WTC11 (cell line): ENCODE results near the gene SLC15A5.

ENCODE experiments used
- ATF1 ChIP-seq: sonication (generic); formaldehyde crosslinking; IDR thresholded peaks from 2 replicates; pipeline ENCODE4 v1.8.1; 2023; ENCODE audit warnings: mild to moderate bottlenecking, moderate library complexity, missing genetic modification reagents
- NR3C1 ChIP-seq: sonication (generic); formaldehyde crosslinking; conservative IDR thresholded peaks from 2 replicates; pipeline ENCODE4 v1.8.1; 2023; ENCODE audit warnings: low read depth, mild to moderate bottlenecking, missing genetic modification reagents
- TCF7 ChIP-seq: sonication (generic); formaldehyde crosslinking; IDR thresholded peaks from 2 replicates; pipeline ENCODE4 v1.8.0; 2022; ENCODE audit warnings: mild to moderate bottlenecking, low read depth, missing genetic modification reagents, moderate library complexity
- ZNF121 ChIP-seq: sonication (generic); formaldehyde crosslinking; IDR thresholded peaks from 2 replicates; pipeline ENCODE4 v1.8.0; 2023; ENCODE audit warnings: missing genetic modification reagents
- TF ChIP-seq, protein P1 (sequence below): fragments of 200-600 bp; IDR thresholded peaks from 2 replicates; pipeline ENCODE4 v1.8.0; 2022; ENCODE audit warnings: antibody characterized with exemption
- TF ChIP-seq, protein P2 (sequence below): fragments of 250-450 bp; sonication (Bioruptor Pico); conservative IDR thresholded peaks from 2 replicates; pipeline ENCODE4 v1.9.0; 2021; ENCODE audit warnings: mild to moderate bottlenecking

DNA sequence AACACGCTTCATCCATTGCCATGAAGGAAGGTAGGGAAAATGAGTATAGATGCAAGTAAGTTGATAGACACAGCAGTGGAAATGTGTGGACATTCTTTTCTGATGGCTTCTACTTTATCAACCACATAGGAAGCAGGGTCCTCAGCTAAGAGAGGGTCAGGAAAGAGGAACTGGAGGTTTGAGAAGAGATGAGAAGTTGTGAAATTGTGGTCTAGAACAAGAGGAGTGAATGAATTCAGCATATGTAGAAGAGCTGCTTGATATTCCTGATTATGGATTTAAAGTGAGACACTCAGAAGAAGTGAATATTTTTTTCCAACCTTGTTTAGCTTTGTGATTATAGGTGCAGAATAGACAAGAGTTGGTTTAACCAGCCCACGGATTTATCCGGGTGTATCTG, 128.5 kb downstream of the SLC15A5 start:
- TF ChIP-seq, protein P1, sequence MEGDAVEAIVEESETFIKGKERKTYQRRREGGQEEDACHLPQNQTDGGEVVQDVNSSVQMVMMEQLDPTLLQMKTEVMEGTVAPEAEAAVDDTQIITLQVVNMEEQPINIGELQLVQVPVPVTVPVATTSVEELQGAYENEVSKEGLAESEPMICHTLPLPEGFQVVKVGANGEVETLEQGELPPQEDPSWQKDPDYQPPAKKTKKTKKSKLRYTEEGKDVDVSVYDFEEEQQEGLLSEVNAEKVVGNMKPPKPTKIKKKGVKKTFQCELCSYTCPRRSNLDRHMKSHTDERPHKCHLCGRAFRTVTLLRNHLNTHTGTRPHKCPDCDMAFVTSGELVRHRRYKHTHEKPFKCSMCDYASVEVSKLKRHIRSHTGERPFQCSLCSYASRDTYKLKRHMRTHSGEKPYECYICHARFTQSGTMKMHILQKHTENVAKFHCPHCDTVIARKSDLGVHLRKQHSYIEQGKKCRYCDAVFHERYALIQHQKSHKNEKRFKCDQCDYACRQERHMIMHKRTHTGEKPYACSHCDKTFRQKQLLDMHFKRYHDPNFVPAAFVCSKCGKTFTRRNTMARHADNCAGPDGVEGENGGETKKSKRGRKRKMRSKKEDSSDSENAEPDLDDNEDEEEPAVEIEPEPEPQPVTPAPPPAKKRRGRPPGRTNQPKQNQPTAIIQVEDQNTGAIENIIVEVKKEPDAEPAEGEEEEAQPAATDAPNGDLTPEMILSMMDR: no peak
- TF ChIP-seq TCF7 (CRISPR knock-in tag) (no peak), ZNF121 (no peak), ATF1 (CRISPR knock-in tag) (no peak), NR3C1 (no peak)
- TF ChIP-seq, protein P2, sequence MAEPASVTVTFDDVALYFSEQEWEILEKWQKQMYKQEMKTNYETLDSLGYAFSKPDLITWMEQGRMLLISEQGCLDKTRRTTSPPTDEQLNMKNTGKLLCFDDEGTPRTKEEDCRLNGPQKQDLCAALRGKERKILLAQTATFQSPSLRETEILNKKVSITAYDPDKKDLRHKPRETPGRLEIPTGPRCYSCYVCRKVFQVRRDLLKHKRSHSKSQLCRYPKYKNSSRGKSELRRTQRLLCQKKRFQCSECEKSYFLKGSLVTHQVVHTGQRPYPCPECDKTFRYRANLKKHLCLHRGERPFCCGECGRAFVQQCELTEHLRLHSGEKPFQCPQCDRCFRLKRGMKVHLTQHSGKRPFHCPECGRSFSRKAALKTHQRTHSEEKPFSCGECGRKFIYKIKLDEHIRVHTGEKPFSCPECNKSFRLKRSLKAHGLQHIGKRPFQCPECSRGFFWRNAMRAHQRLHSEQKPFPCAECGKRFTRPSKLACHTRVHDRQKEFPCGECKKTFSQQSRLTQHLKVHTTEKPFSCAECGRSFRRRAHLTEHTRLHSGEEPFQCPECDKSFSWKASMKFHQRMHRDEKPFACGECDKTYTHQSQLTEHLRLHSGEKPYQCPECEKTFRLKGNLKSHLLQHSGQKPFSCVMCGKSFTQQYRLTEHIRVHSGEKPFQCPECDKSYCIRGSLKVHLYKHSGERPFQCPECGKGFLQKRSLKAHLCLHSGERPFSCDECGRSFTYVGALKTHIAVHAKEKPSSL (CRISPR knock-in tag): no peak
